Measurements from ENCODE around the gene PLCB4. TPM values are rescaled to one million over a fixed set of nuclear protein-coding genes. Genes with fewer than 3 reads are reported as not detected.

The PLCB4 gene
- polyA plus RNA-seq, 3 donors = not detected

GRCh38 chr20:9092655-9093054 is 23.8 kb downstream of the PLCB4 start:
- no peaks in the 10 kb centered on the region for H3K27me3 ChIP-seq (ENCODE audit: control insufficient read depth in 2 of 2, insufficient read depth in 2 of 2, low read length in 2 of 2)
- intact Hi-C loops (cut with micrococcal nuclease) = no loop called here
- no peak overlapping the region for H3K9ac ChIP-seq (ENCODE audit: insufficient read depth, low read length, poor library complexity, severe bottlenecking)
- H3K36me3 Mint-ChIP-seq = no peaks in the 10 kb centered on the region
- no peak overlapping the region for H3K27ac Mint-ChIP-seq
- no peaks in the 10 kb centered on the region for H3K36me3 ChIP-seq (replicated peaks in 1 of 2; ENCODE audit: control insufficient read depth in 1 of 2, insufficient read depth in 2 of 2, low read length in 2 of 2)
- no peak overlapping the region for H3K27ac ChIP-seq (ENCODE audit: low read depth in 1 of 2, low read length in 2 of 2)
- TF ChIP-seq CTCF (IDR thresholded peaks at IDR 0.05) = no peak
- no peak overlapping the region for H3K4me3 ChIP-seq (replicated peaks in 1 of 3; ENCODE audit: low read depth in 2 of 3, low read length in 3 of 3)
- no peak for DNase-seq
- H2AFZ ChIP-seq (ENCODE audit: insufficient read depth, low read depth, low read length, poor library complexity, severe bottlenecking) = no peak overlapping the region
- peaks cover 0 to 3% (median 0%) of the 10 kb centered on the region in 3 donors for H3K27me3 Mint-ChIP-seq (ENCODE audit: low read depth in 3 of 3)
- WGBS (ENCODE audit: insufficient coverage) = no CpG with 5 or more reads among the region's 3 CpGs
- no peaks in the 10 kb centered on the region for H3K79me2 ChIP-seq (ENCODE audit: insufficient read depth, low read length)
- no peak overlapping the region for H3K4me3 Mint-ChIP-seq
- no peaks in the 10 kb centered on the region for H3K4me1 Mint-ChIP-seq
- H3K9me3 ChIP-seq (replicated peaks in 1 of 2; ENCODE audit: control insufficient read depth in 1 of 2, insufficient read depth in 1 of 2, low read length in 2 of 2) = no peaks in the 10 kb centered on the region
- no peaks in the 10 kb centered on the region for H4K20me1 ChIP-seq (ENCODE audit: insufficient read depth, low read length)
- H3K4me2 ChIP-seq (replicated peaks; ENCODE audit: extremely low read depth, low read length, poor library complexity, severe bottlenecking) = no peak overlapping the region
- no peaks in the 10 kb centered on the region for H3K9me3 Mint-ChIP-seq
- no peaks in the 10 kb centered on the region for H3K4me1 ChIP-seq (ENCODE audit: control insufficient read depth in 1 of 2, insufficient read depth in 2 of 2, low read length in 2 of 2)

GRCh38 chr20:9093218-9093957 is 24.5 kb downstream of the PLCB4 start:
- Mint-ChIP-seq H3K9me3 (no peaks in the 10 kb centered on the region), H3K4me1 (no peaks in the 10 kb centered on the region), H3K27ac (no peak overlapping the region), H3K4me3 (no peak overlapping the region), H3K27me3 (ENCODE audit: low read depth in 3 of 3) (peaks cover 0 to 3% (median 0%) of the 10 kb centered on the region in 3 donors), H3K36me3 (no peaks in the 10 kb centered on the region)
- no peaks in the 10 kb centered on the region for H3K79me2 ChIP-seq (ENCODE audit: insufficient read depth, low read length)
- no peak overlapping the region for H2AFZ ChIP-seq (ENCODE audit: insufficient read depth, low read depth, low read length, poor library complexity, severe bottlenecking)
- no peak overlapping the region for H3K4me2 ChIP-seq (replicated peaks; ENCODE audit: extremely low read depth, low read length, poor library complexity, severe bottlenecking)
- H3K36me3 ChIP-seq (replicated peaks in 1 of 2; ENCODE audit: control insufficient read depth in 1 of 2, insufficient read depth in 2 of 2, low read length in 2 of 2) = no peaks in the 10 kb centered on the region
- H3K9ac ChIP-seq (ENCODE audit: insufficient read depth, low read length, poor library complexity, severe bottlenecking) = no peak overlapping the region
- no peak for TF ChIP-seq CTCF (IDR thresholded peaks at IDR 0.05)
- H3K9me3 ChIP-seq (replicated peaks in 1 of 2; ENCODE audit: control insufficient read depth in 1 of 2, insufficient read depth in 1 of 2, low read length in 2 of 2) = no peaks in the 10 kb centered on the region
- H3K4me3 ChIP-seq (replicated peaks in 1 of 3; ENCODE audit: low read depth in 2 of 3, low read length in 3 of 3) = no peak overlapping the region
- intact Hi-C loops (cut with micrococcal nuclease) = no loop called here
- H3K27me3 ChIP-seq (ENCODE audit: control insufficient read depth in 2 of 2, insufficient read depth in 2 of 2, low read length in 2 of 2) = no peaks in the 10 kb centered on the region
- 100% methylated on average over 3 of the region's 8 CpGs for WGBS (ENCODE audit: insufficient coverage)
- H4K20me1 ChIP-seq (ENCODE audit: insufficient read depth, low read length) = no peaks in the 10 kb centered on the region
- no peak overlapping the region for H3K27ac ChIP-seq (ENCODE audit: low read depth in 1 of 2, low read length in 2 of 2)
- DNase-seq = no peak
- no peaks in the 10 kb centered on the region for H3K4me1 ChIP-seq (ENCODE audit: control insufficient read depth in 1 of 2, insufficient read depth in 2 of 2, low read length in 2 of 2)

All from CD14-positive monocyte (primary cell).